ENCODE results near the gene SLC16A1.

The SLC16A1 gene

DNA sequence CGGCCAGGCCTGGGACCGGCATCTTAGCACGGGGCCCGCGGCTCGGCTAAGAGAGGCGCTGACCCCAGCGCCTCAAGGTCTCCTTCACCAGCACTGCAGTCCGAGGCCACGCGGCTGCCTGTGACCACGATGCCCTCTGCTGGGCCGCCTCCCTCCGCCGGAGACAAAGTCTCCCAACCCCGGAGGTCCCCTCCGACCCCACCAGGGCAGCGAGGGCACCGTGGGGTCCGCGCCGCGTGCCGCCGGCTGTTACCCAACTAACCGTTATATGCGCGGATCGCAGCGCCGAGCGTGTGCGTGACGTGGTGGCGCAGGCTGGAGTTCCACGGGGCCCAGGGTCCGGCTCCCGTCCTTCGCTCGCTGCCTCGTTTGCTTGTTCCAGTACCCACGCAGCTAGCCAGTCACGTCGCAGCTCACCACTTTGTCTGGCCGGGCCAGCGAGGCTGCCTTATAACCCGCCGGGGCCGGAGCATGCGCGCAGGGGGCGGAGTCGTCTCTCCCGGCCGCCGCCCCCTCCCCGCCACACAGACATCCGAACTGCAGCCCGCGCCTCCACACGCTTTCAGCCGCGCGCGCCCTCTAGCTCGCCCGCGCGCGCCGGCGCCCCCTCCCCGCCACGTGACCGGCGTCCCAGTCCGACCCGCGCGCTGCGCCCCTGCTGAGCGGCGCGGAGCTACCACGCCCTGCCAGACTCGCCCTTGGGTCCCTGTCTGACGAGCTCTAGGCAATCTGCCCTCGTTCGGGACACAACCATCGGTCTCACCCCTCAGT, at the start of gene SLC16A1:
Gene SLC16A1 (minus strand): TSS at position 424 of the 771 bp plus-strand sequence. CDS start 26,888 bp downstream, outside the sequence.
- H3K27me3 ChIP-seq: no peaks in the 10 kb centered on the region
- peak within 1 kb of the TSS; percentile 90 to 93 for H3K4me3 ChIP-seq
- peaks cover 0 to 36% (median 18%) of the 10 kb centered on the region in 4 donors for H3K4me1 ChIP-seq
- DNase-seq: peak; percentile 92 to 94
- no peaks in the 10 kb centered on the region for H3K36me3 ChIP-seq
- intact Hi-C loops (cut with DNase I; ENCODE audit: low total_unique reads): loop anchor here (5.0 to 10.0 kb wide), 2 partner anchors 241 to 559 kb away; partner anchors contain the start of genes CTTNBP2NL and PPM1J
- TF ChIP-seq, protein P1, sequence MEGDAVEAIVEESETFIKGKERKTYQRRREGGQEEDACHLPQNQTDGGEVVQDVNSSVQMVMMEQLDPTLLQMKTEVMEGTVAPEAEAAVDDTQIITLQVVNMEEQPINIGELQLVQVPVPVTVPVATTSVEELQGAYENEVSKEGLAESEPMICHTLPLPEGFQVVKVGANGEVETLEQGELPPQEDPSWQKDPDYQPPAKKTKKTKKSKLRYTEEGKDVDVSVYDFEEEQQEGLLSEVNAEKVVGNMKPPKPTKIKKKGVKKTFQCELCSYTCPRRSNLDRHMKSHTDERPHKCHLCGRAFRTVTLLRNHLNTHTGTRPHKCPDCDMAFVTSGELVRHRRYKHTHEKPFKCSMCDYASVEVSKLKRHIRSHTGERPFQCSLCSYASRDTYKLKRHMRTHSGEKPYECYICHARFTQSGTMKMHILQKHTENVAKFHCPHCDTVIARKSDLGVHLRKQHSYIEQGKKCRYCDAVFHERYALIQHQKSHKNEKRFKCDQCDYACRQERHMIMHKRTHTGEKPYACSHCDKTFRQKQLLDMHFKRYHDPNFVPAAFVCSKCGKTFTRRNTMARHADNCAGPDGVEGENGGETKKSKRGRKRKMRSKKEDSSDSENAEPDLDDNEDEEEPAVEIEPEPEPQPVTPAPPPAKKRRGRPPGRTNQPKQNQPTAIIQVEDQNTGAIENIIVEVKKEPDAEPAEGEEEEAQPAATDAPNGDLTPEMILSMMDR (IDR thresholded peaks at IDR 0.05): peak in 1 of 2 experiments; percentile 11
- no peaks in the 10 kb centered on the region for H3K9me3 ChIP-seq
- H3K27ac ChIP-seq: peak within 1 kb of the TSS; percentile 91 to 97

DNA sequence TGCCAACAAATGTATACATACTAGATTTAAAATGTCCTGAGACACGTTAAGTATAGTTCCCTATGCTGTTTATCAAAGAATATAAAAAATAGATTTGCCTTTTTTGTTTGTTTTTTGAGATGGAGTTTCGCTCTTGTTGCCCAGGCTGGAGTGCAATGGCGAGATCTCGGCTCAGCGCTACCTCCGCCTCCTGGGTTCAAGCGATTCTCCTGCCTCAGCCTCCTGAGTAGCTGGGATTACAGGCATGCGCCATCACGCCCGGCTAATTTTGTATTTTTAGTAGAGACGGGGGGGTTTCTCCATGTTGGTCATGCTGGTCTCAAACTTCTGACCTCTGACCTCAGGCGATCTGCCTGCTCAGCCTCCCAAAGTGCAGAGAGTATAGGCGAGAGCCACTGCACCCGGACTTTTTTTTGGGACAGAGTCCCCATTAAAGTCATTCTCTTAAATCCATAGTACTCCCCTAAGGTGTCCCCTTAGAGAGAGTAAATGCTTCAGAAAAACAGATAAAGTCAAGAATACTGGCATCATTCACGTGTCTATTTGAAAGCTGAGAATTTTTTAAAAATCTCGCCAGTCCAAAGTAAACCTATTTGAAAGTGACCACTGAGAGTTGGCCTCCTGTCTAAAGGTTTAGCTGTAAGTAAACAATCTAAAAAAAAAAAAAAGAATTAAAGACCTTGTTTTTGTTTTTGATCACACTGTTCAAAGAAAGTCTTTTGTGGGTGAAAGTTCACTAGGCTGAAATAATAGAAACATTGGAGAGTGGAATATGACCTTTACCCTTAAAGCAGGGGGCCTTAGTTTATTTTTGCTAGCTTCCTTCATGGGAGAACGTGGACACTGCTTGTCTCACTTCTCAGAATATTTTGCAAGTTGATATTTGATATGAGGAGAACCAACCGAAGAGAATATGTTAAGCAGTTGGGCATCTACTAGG, 48.0 kb upstream of the SLC16A1 start:
- H3K36me3 ChIP-seq: peaks cover 0 to 15% (median 0%) of the 10 kb centered on the region in 3 donors
- H3K4me1 ChIP-seq: peaks cover 0 to 5% (median 2%) of the 10 kb centered on the region in 4 donors
- H3K9me3 ChIP-seq: no peaks in the 10 kb centered on the region
- TF ChIP-seq, protein P1 (IDR thresholded peaks at IDR 0.05): no peak
- no peaks in the 10 kb centered on the region for H3K27me3 ChIP-seq
- no peak for DNase-seq
- H3K27ac ChIP-seq: no peak overlapping the region
- intact Hi-C loops (cut with DNase I; ENCODE audit: low total_unique reads): no loop called here
- no peak overlapping the region for H3K4me3 ChIP-seq

DNA sequence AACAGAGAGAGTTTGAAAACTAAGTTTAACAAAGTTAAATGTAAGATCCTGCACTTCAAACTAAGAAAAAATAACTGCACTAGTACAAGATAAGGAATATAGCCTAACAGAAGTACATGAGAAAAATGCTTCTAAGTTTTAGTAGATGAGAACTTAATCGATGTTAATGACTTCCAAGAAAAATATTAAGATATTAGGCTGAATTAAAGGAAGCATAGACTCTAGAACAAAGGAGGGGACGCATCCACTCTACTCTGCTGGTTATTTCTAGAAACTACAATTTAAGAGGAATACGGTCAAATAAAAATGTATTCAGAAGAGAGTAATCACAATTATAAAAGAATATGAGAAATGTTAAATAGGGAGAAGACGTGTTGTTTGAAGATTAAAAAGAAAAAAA, 46.3 kb upstream of the SLC16A1 start:
- TF ChIP-seq, protein P1 (IDR thresholded peaks at IDR 0.05): no peak
- intact Hi-C loops (cut with DNase I; ENCODE audit: low total_unique reads): no loop called here
- Histone ChIP-seq H3K4me1 (peaks cover 0 to 22% (median 18%) of the 10 kb centered on the region in 4 donors), H3K36me3 (peaks cover 0 to 6% (median 0%) of the 10 kb centered on the region in 3 donors), H3K9me3 (no peaks in the 10 kb centered on the region), H3K27ac (no peak overlapping the region), H3K4me3 (no peak overlapping the region), H3K27me3 (no peaks in the 10 kb centered on the region)
- DNase-seq: no peak

GRCh38 chr1:112998592-112999235, 42.7 kb upstream of the SLC16A1 start:
- H3K36me3 ChIP-seq: no peaks in the 10 kb centered on the region
- TF ChIP-seq, protein P1 (IDR thresholded peaks at IDR 0.05): peak in 1 of 2 experiments; percentile 6
- intact Hi-C loops (cut with DNase I; ENCODE audit: low total_unique reads): no loop called here
- H3K27me3 ChIP-seq: no peaks in the 10 kb centered on the region
- peak; percentile 73 to 84 for DNase-seq
- no peaks in the 10 kb centered on the region for H3K9me3 ChIP-seq
- peaks cover 0 to 57% (median 25%) of the 10 kb centered on the region in 4 donors for H3K4me1 ChIP-seq
- H3K27ac ChIP-seq: peak overlapping the region; percentile 55 to 79
- peak overlapping the region in 1 of 2 donors; percentile 7 for H3K4me3 ChIP-seq

- H3K36me3 ChIP-seq: no peaks in the 10 kb centered on the region
- H3K9me3 ChIP-seq: no peaks in the 10 kb centered on the region
- peak overlapping the region; percentile 55 to 79 for H3K27ac ChIP-seq
- DNase-seq: no peak
- TF ChIP-seq, protein P1 (IDR thresholded peaks at IDR 0.05): no peak
- H3K4me1 ChIP-seq: peaks cover 0 to 62% (median 25%) of the 10 kb centered on the region in 4 donors
- no peaks in the 10 kb centered on the region for H3K27me3 ChIP-seq
- H3K4me3 ChIP-seq: no peak overlapping the region
- intact Hi-C loops (cut with DNase I; ENCODE audit: low total_unique reads): no loop called here
These were observed 41.8 kb upstream of the SLC16A1 start for GRCh38 chr1:112997781-112998180.
